ENCODE results near the gene FAS. TPM values are rescaled to one million over a fixed set of nuclear protein-coding genes. Genes with fewer than 3 reads are reported as not detected.

Gene FAS
- total RNA-seq, 1 donor from 2014 or later = 9.2 TPM

- Mint-ChIP-seq H3K4me1 (ENCODE audit: unreplicated experiment) (peaks cover 21% of the 10 kb centered on the region), H3K9me3 (no peaks in the 10 kb centered on the region), H3K27ac (no peak overlapping the region), H3K27me3 (no peaks in the 10 kb centered on the region), H3K4me3 (no peak overlapping the region), H3K36me3 (no peaks in the 10 kb centered on the region)
- TF ChIP-seq, protein P1, sequence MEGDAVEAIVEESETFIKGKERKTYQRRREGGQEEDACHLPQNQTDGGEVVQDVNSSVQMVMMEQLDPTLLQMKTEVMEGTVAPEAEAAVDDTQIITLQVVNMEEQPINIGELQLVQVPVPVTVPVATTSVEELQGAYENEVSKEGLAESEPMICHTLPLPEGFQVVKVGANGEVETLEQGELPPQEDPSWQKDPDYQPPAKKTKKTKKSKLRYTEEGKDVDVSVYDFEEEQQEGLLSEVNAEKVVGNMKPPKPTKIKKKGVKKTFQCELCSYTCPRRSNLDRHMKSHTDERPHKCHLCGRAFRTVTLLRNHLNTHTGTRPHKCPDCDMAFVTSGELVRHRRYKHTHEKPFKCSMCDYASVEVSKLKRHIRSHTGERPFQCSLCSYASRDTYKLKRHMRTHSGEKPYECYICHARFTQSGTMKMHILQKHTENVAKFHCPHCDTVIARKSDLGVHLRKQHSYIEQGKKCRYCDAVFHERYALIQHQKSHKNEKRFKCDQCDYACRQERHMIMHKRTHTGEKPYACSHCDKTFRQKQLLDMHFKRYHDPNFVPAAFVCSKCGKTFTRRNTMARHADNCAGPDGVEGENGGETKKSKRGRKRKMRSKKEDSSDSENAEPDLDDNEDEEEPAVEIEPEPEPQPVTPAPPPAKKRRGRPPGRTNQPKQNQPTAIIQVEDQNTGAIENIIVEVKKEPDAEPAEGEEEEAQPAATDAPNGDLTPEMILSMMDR (conservative IDR thresholded peaks at IDR 0.05) = no peak
- no peak for DNase-seq (ENCODE audit: extremely low spot score, unreplicated experiment)
Observed at GRCh38 chr10:88983206-88983605, 7.4 kb upstream of the FAS start.

DNA sequence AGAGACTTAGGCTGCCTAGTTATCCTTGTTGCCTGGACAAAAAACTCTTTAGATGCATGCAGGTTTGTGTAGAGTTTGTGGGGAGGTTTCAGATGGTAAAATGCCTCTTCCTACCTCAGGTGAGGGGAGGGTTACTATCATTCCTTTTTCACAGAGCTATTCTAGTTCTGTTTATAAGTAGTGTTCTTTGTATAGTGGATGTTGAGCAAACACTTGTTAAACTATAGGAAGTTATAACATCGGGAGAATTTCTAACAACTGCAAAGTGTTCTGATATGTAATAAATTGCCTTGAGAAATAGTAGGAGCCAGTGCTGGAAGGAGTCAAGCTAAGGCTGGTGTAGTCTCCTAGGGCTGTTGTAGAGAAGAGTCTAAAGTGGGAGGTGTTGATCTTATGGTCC lies 6.7 kb upstream of the FAS start:
- TF ChIP-seq, protein P1 (conservative IDR thresholded peaks at IDR 0.05) = no peak
- H3K4me1 Mint-ChIP-seq (ENCODE audit: unreplicated experiment) = peaks cover 21% of the 10 kb centered on the region
- DNase-seq (ENCODE audit: extremely low spot score, unreplicated experiment) = no peak
- H3K27me3 Mint-ChIP-seq = no peaks in the 10 kb centered on the region
- H3K27ac Mint-ChIP-seq = no peak overlapping the region
- H3K36me3 Mint-ChIP-seq = no peaks in the 10 kb centered on the region
- no peaks in the 10 kb centered on the region for H3K9me3 Mint-ChIP-seq
- no peak overlapping the region for H3K4me3 Mint-ChIP-seq

DNA sequence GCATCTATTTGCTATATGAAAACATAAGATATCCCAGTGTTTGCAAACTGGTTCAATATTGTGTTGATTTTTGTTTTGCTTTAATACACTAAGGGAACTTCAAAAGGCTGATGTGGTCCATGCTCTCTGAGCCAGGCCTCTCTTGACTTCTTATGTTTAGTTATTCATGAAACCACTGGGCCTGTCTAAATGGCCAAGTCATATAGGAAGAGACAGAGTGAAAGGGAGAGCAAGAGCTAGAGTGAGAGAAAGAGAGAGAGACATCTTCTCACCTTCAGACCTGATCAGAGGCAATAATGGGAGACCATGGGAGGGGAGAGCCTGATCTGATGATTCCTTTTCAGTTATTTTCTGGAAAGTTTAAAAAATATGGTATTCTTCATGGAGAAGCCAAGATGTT lies 6.1 kb upstream of the FAS start:
- no peaks in the 10 kb centered on the region for H3K9me3 Mint-ChIP-seq
- no peaks in the 10 kb centered on the region for H3K36me3 Mint-ChIP-seq
- TF ChIP-seq, protein P1 (conservative IDR thresholded peaks at IDR 0.05) = no peak
- H3K27ac Mint-ChIP-seq = no peak overlapping the region
- H3K4me1 Mint-ChIP-seq (ENCODE audit: unreplicated experiment) = peaks cover 16% of the 10 kb centered on the region
- no peak for DNase-seq (ENCODE audit: extremely low spot score, unreplicated experiment)
- H3K4me3 Mint-ChIP-seq = no peak overlapping the region
- no peaks in the 10 kb centered on the region for H3K27me3 Mint-ChIP-seq

- no peak for DNase-seq (ENCODE audit: extremely low spot score, unreplicated experiment)
Observed at GRCh38 chr10:88986549-88987242, 3.9 kb upstream of the FAS start.

GRCh38 chr10:88987243-88987725 lies 3.3 kb upstream of the FAS start:
- H3K4me3 Mint-ChIP-seq = no peak overlapping the region

More at GRCh38 chr10:88986549-88987242, 3.9 kb upstream of the FAS start:
- H3K4me1 Mint-ChIP-seq (ENCODE audit: unreplicated experiment) = peaks cover 20% of the 10 kb centered on the region
- H3K9me3 Mint-ChIP-seq = no peaks in the 10 kb centered on the region
- H3K27me3 Mint-ChIP-seq = peaks cover 13% of the 10 kb centered on the region
- TF ChIP-seq, protein P1 (conservative IDR thresholded peaks at IDR 0.05) = peak; percentile 78
- no peak overlapping the region for H3K27ac Mint-ChIP-seq
- no peak overlapping the region for H3K4me3 Mint-ChIP-seq
- no peaks in the 10 kb centered on the region for H3K36me3 Mint-ChIP-seq

More at GRCh38 chr10:88987243-88987725, 3.3 kb upstream of the FAS start:
- H3K27me3 Mint-ChIP-seq = peaks cover 17% of the 10 kb centered on the region
- H3K4me1 Mint-ChIP-seq (ENCODE audit: unreplicated experiment) = peaks cover 26% of the 10 kb centered on the region
- no peak for DNase-seq (ENCODE audit: extremely low spot score, unreplicated experiment)
- H3K36me3 Mint-ChIP-seq = no peaks in the 10 kb centered on the region
- no peaks in the 10 kb centered on the region for H3K9me3 Mint-ChIP-seq
- no peak overlapping the region for H3K27ac Mint-ChIP-seq
- TF ChIP-seq, protein P1 (conservative IDR thresholded peaks at IDR 0.05) = no peak

Measured in type B pancreatic cell (in vitro differentiated cells).